ENCODE results near the gene THADA.
A peak's percentile ranks its signal among the peaks of the same experiment; 100 is the strongest.

Gene THADA

DNA sequence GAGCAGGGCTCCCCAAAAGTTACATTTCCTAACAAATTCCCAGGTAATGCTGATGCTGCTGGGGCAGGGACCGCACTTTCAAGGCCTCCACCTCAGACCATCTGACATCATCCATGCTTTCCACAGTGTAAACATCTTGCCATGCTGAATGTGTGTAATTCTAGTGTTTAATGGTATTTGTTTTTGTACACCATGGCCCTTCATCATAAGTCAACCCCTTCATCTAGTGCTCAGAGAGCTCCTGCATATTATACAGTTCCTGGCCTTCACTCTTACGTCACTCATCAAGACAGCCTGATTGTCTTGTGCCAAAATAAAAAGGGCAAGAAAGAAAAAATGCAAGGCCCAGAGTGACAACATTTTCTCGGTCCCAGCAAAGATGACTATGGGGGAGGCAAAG, 291.9 kb downstream of the THADA start:
- peaks cover 3% of the 10 kb centered on the region for H3K27me3 Mint-ChIP-seq (ENCODE audit: low read depth, poor library complexity)

GRCh38 chr2:43302961-43303494, 292.8 kb downstream of the THADA start:
- no peak overlapping the region for H3K27ac Mint-ChIP-seq

More for the DNA sequence above, 291.9 kb downstream of the THADA start:
- peak overlapping the region; percentile 79 for H3K27ac Mint-ChIP-seq
- no peaks in the 10 kb centered on the region for H3K9me3 Mint-ChIP-seq
- no peak for TF ChIP-seq CTCF (IDR thresholded peaks at IDR 0.05)
- DNase-seq: no peak
- H3K4me3 Mint-ChIP-seq: no peak overlapping the region
- peaks cover 21% of the 10 kb centered on the region for H3K4me1 Mint-ChIP-seq
- peaks cover 7% of the 10 kb centered on the region for H3K36me3 Mint-ChIP-seq (ENCODE audit: low read depth)

GRCh38 chr2:43302182-43302960, 293.5 kb downstream of the THADA start:
- Mint-ChIP-seq H3K4me1 (peaks cover 21% of the 10 kb centered on the region), H3K36me3 (ENCODE audit: low read depth) (no peaks in the 10 kb centered on the region), H3K9me3 (peaks cover 4% of the 10 kb centered on the region), H3K27me3 (ENCODE audit: low read depth, poor library complexity) (peaks cover 3% of the 10 kb centered on the region), H3K4me3 (no peak overlapping the region), H3K27ac (no peak overlapping the region)
- no peak for DNase-seq
- TF ChIP-seq CTCF (IDR thresholded peaks at IDR 0.05): no peak

More at GRCh38 chr2:43302961-43303494, 292.8 kb downstream of the THADA start:
- TF ChIP-seq CTCF (IDR thresholded peaks at IDR 0.05): no peak
- no peak for DNase-seq
- H3K9me3 Mint-ChIP-seq: peaks cover 4% of the 10 kb centered on the region
- peaks cover 4% of the 10 kb centered on the region for H3K36me3 Mint-ChIP-seq (ENCODE audit: low read depth)
- H3K4me3 Mint-ChIP-seq: no peak overlapping the region
- H3K27me3 Mint-ChIP-seq (ENCODE audit: low read depth, poor library complexity): peaks cover 3% of the 10 kb centered on the region
- H3K4me1 Mint-ChIP-seq: peaks cover 21% of the 10 kb centered on the region

- H3K9me3 Mint-ChIP-seq: peaks cover 12% of the 10 kb centered on the region
Observed at GRCh38 chr2:43300781-43301583, 294.9 kb downstream of the THADA start.

DNA sequence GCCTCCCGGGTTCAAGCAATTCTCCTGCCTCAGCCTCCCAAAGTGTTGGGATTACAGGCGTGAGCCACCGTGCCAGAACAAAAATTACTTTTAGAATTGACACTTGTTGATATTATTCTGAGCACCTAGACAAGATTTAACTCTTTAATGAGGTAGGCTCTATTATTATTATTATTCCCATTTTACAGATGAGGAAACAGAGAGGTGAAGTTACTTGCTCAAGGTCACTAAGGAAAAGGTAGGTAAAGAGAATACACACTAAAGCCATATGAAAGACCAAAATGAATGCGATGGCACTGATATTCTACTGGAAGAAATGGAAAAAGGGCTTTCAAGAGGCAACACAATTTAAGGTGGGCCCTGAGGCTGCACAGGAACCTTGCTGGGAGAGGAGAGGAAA, 295.6 kb downstream of the THADA start:
- Mint-ChIP-seq H3K27me3 (ENCODE audit: low read depth, poor library complexity) (peaks cover 3% of the 10 kb centered on the region), H3K4me3 (no peak overlapping the region), H3K9me3 (peaks cover 19% of the 10 kb centered on the region), H3K36me3 (ENCODE audit: low read depth) (peaks cover 12% of the 10 kb centered on the region), H3K27ac (no peak overlapping the region), H3K4me1 (peaks cover 14% of the 10 kb centered on the region)
- no peak for TF ChIP-seq CTCF (IDR thresholded peaks at IDR 0.05)
- no peak for DNase-seq

More at GRCh38 chr2:43300781-43301583, 294.9 kb downstream of the THADA start:
- Mint-ChIP-seq H3K27me3 (ENCODE audit: low read depth, poor library complexity) (peaks cover 3% of the 10 kb centered on the region), H3K36me3 (ENCODE audit: low read depth) (peaks cover 8% of the 10 kb centered on the region), H3K4me3 (no peak overlapping the region), H3K4me1 (peaks cover 21% of the 10 kb centered on the region), H3K27ac (no peak overlapping the region)
- no peak for TF ChIP-seq CTCF (IDR thresholded peaks at IDR 0.05)
- DNase-seq: no peak
